Mucosa of gallbladder (tissue), 1 donor: ENCODE results near the gene FCRL5. TPM values are rescaled to one million over a fixed set of nuclear protein-coding genes. Genes with fewer than 3 reads are reported as not detected.
"Not testable (repeated sequence)": the region's sequence is repeated elsewhere in the genome, so short reads cannot be mapped to it uniquely, and the experiment has no call there.

Source experiments
- DNase-seq: peaks from one replicate; pipeline ENCODE4 v3.0.0-alpha.2; 2020; ENCODE audit warnings: low spot score
- total RNA-seq: library from RNA; stranded (reverse); gene quantifications from one replicate; pipeline ENCODE4 v1.2.1, GENCODE V29; 2021
- donor health status: DM: no; HTN: no; CAD: no.

The FCRL5 gene
- total RNA-seq, 1 donor from 2014 or later: 0.14 TPM

GRCh38 chr1:157487504-157487903, 64.8 kb downstream of the FCRL5 start:
- DNase-seq: no peak

- no peak for DNase-seq
These were observed 65.2 kb downstream of the FCRL5 start for GRCh38 chr1:157487096-157487495.

GRCh38 chr1:157486400-157486799, 65.9 kb downstream of the FCRL5 start:
- DNase-seq: not testable (repeated sequence)

GRCh38 chr1:157485793-157486192, 66.5 kb downstream of the FCRL5 start:
- no peak for DNase-seq

GRCh38 chr1:157484573-157484972, 67.7 kb downstream of the FCRL5 start:
- DNase-seq: no peak

GRCh38 chr1:157483635-157484034, 68.7 kb downstream of the FCRL5 start:
- no peak for DNase-seq

GRCh38 chr1:157482717-157483116, 69.6 kb downstream of the FCRL5 start:
- no peak for DNase-seq

- no peak for DNase-seq
These were observed 70.1 kb downstream of the FCRL5 start for GRCh38 chr1:157482174-157482573.

GRCh38 chr1:157478030-157478429, 74.3 kb downstream of the FCRL5 start:
- DNase-seq: no peak

- DNase-seq: no peak
These were observed 74.9 kb downstream of the FCRL5 start for GRCh38 chr1:157477419-157477818.

- DNase-seq: no peak
These were observed 79.4 kb downstream of the FCRL5 start for GRCh38 chr1:157472959-157473358.

GRCh38 chr1:157472056-157472701, 80.1 kb downstream of the FCRL5 start:
- DNase-seq: no peak

GRCh38 chr1:157471531-157471930, 80.8 kb downstream of the FCRL5 start:
- no peak for DNase-seq

GRCh38 chr1:157469752-157470675, 82.3 kb downstream of the FCRL5 start:
- DNase-seq: no peak

- no peak for DNase-seq
These were observed 83.0 kb downstream of the FCRL5 start for GRCh38 chr1:157469300-157469699.

GRCh38 chr1:157466011-157466410, 86.3 kb downstream of the FCRL5 start:
- DNase-seq: no peak

Other genes with a start within 250 kb of the FCRL5 start
- not detected for gene FCRL4, start 45.6 kb upstream of the FCRL5 start, total RNA-seq
- 0.03 TPM for gene FCRL3, start 148.3 kb upstream of the FCRL5 start, total RNA-seq
- gene FCRL2, start 224.6 kb upstream of the FCRL5 start, total RNA-seq: 0.09 TPM